Measurements from ENCODE around the gene ARFRP1.
A peak's percentile ranks its signal among the peaks of the same experiment; 100 is the strongest.

DNA sequence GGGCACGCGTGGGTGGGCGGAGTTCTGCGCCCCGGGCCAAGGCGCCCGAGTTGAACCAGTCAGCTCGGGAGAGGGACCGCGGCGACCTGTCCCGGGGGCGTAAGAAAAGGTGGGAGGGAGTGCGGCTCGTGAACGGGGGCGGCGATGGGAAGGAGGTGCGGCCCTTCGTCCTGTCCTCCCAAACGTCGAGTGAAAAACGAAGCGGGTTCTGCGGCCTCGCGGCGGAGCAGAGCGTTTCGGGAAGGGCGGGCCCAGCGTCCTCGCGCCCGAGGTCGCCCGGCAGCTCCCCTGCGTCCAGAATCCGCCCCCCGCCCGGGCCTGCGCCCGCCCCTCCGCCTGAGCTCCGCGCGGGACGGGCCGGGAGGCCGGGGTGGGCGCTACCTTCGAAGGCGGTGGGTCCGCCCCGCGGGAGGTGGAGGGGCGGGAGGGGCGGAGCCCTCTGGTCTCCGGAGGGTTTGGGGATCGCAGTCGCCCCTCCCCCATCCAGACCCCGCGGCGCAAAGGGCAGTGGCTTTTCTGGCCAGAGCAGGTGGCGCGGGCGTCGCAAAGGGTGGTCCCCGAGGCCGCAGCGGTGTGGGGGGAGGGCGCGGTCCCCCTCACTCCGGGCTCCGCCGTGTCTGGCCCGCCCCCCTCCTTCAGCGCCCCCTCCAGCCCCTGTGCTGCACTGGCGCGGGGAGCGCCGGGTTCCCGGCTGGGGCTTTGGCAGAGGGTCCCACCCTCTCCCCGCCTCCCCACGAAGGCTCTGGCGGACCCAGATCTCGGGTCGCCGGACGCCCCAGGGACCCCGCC is 55.4 kb downstream of the ARFRP1 start:
- TF ChIP-seq, protein P1, sequence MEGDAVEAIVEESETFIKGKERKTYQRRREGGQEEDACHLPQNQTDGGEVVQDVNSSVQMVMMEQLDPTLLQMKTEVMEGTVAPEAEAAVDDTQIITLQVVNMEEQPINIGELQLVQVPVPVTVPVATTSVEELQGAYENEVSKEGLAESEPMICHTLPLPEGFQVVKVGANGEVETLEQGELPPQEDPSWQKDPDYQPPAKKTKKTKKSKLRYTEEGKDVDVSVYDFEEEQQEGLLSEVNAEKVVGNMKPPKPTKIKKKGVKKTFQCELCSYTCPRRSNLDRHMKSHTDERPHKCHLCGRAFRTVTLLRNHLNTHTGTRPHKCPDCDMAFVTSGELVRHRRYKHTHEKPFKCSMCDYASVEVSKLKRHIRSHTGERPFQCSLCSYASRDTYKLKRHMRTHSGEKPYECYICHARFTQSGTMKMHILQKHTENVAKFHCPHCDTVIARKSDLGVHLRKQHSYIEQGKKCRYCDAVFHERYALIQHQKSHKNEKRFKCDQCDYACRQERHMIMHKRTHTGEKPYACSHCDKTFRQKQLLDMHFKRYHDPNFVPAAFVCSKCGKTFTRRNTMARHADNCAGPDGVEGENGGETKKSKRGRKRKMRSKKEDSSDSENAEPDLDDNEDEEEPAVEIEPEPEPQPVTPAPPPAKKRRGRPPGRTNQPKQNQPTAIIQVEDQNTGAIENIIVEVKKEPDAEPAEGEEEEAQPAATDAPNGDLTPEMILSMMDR (conservative IDR thresholded peaks at IDR 0.05; ENCODE audit: low read length): no peak
- 0 out of 2 replicates have a peak, but pooled peaks have one; percentile 65 for TF ChIP-seq EZH2phosphoT487 (IDR thresholded peaks at IDR 0.05; ENCODE audit: borderline replicate concordance, low read depth, low read length)
